Ishikawa (cell line): ENCODE data around the gene SLC35G6.

Source experiments
- EGR1 ChIP-seq: IDR thresholded peaks from 2 replicates; pipeline ENCODE4 v1.6.1; 2012
- EP300 ChIP-seq: IDR thresholded peaks from 2 replicates; pipeline ENCODE4 v1.6.1; 2012; ENCODE audit warnings: borderline replicate concordance
- TAF1 ChIP-seq: IDR thresholded peaks from 2 replicates; pipeline ENCODE4 v1.6.1; 2012; ENCODE audit warnings: low read depth, mild to moderate bottlenecking
- TEAD4 ChIP-seq: IDR thresholded peaks from 2 replicates; pipeline ENCODE4 v1.6.1; 2012
- ZBTB7A ChIP-seq: IDR thresholded peaks from 2 replicates; pipeline ENCODE4 v1.6.1; 2012; ENCODE audit warnings: low read depth
- TF ChIP-seq, protein P1 (sequence below): IDR thresholded peaks from 2 replicates; pipeline ENCODE4 v1.6.1; 2012

DNA sequence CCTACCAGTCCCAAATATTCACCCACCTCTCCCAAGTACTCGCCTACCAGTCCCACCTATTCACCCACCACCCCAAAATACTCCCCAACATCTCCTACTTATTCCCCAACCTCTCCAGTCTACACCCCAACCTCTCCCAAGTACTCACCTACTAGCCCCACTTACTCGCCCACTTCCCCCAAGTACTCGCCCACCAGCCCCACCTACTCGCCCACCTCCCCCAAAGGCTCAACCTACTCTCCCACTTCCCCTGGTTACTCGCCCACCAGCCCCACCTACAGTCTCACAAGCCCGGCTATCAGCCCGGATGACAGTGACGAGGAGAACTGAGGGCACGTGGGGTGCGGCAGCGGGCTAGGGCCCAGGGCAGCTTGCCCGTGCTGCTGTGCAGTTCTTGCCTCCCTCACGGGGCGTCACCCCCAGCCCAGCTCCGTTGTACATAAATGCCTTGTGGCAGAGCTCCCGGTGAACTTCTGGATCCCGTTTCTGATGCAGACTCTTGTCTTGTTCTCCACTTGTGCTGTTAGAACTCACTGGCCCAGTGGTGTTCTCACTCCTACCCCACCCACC, 32.7 kb downstream of the SLC35G6 start:
- TF ChIP-seq EGR1, result no peak
- no peak for TF ChIP-seq EP300
- no peak for TF ChIP-seq TAF1
- TF ChIP-seq ZBTB7A, result no peak
- no peak for TF ChIP-seq TEAD4
- TF ChIP-seq, protein P1, sequence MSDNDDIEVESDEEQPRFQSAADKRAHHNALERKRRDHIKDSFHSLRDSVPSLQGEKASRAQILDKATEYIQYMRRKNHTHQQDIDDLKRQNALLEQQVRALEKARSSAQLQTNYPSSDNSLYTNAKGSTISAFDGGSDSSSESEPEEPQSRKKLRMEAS, result no peak
